H9 (cell line): Measurements from ENCODE around the gene GBE1. TPM values are rescaled to one million over a fixed set of nuclear protein-coding genes. Genes with fewer than 3 reads are reported as not detected.

Source experiments
- DNase-seq: peaks from one replicate; pipeline ENCODE4 v3.0.0-alpha.2; 2017
- H2AFZ ChIP-seq: one replicate; pipeline ENCODE4 v1.6.1; 2013; ENCODE audit warnings: mild to moderate bottlenecking, low read length, control low read depth, moderate library complexity
- H2AK5ac ChIP-seq: 2 replicates; pipeline ENCODE4 v1.6.1; 2013; ENCODE audit warnings: low read length, control low read depth, mixed read lengths; ENCODE audit not compliant: insufficient read length
- H2BK120ac ChIP-seq: one replicate; pipeline ENCODE4 v1.6.1; 2013; ENCODE audit warnings: low read depth, mild to moderate bottlenecking, low read length, control low read depth, inconsistent platforms; ENCODE audit not compliant: poor library complexity, severe bottlenecking
- H2BK12ac ChIP-seq: 2 replicates; pipeline ENCODE4 v1.6.1; 2013; ENCODE audit warnings: low read length, control low read depth, mixed read lengths, low read depth; ENCODE audit not compliant: insufficient read length
- H2BK15ac ChIP-seq: 2 replicates; pipeline ENCODE4 v1.6.1; 2013; ENCODE audit warnings: low read depth, low read length, control low read depth
- H2BK20ac ChIP-seq: one replicate; pipeline ENCODE4 v1.6.1; 2013; ENCODE audit warnings: low read depth, mild to moderate bottlenecking, low read length, control low read depth, inconsistent platforms; ENCODE audit not compliant: poor library complexity, severe bottlenecking
- H2BK5ac ChIP-seq: 2 replicates; pipeline ENCODE4 v1.6.1; 2013; ENCODE audit warnings: low read length, control low read depth, mixed read lengths; ENCODE audit not compliant: insufficient read length
- H3K14ac ChIP-seq: 2 replicates; pipeline ENCODE4 v1.6.1; 2013; ENCODE audit warnings: low read length, control low read depth; ENCODE audit not compliant: insufficient read depth
- H3K18ac ChIP-seq: 2 replicates; pipeline ENCODE4 v1.6.1; 2013; ENCODE audit warnings: low read depth, mild to moderate bottlenecking, mixed read lengths, low read length, control low read depth; ENCODE audit not compliant: insufficient read length
- H3K23ac ChIP-seq: 2 replicates; pipeline ENCODE4 v1.6.1; 2013; ENCODE audit warnings: low read length, control low read depth, mixed read lengths, low read depth; ENCODE audit not compliant: insufficient read length
- H3K23me2 ChIP-seq: 2 replicates; pipeline ENCODE4 v1.6.1; 2013; ENCODE audit warnings: low read depth, mild to moderate bottlenecking, mixed read lengths, low read length, control low read depth; ENCODE audit not compliant: insufficient read length, poor library complexity, severe bottlenecking
- H3K27ac ChIP-seq: 2 replicates; pipeline ENCODE4 v1.5.1; 2013; ENCODE audit warnings: low read length, control low read depth, mixed read lengths, low read depth; ENCODE audit not compliant: insufficient read length
- H3K27me3 ChIP-seq: 2 replicates; pipeline ENCODE4 v1.6.1; 2013; ENCODE audit warnings: low read length, control low read depth, inconsistent platforms; ENCODE audit not compliant: insufficient read depth
- H3K4ac ChIP-seq: 2 replicates; pipeline ENCODE4 v1.6.1; 2013; ENCODE audit warnings: low read depth, mild to moderate bottlenecking, control low read depth, inconsistent platforms, low read length, moderate library complexity
- H3K4me1 ChIP-seq: 2 replicates; pipeline ENCODE4 v1.6.1; 2013; ENCODE audit warnings: low read length, control low read depth, inconsistent platforms; ENCODE audit not compliant: insufficient read depth
- H3K4me2 ChIP-seq: 2 replicates; pipeline ENCODE4 v1.6.1; 2013; ENCODE audit warnings: low read length, control low read depth, mixed read lengths; ENCODE audit not compliant: insufficient read length, insufficient read depth
- H3K56ac ChIP-seq: 2 replicates; pipeline ENCODE4 v1.6.1; 2013; ENCODE audit warnings: low read depth, mild to moderate bottlenecking, mixed read lengths, low read length, control low read depth; ENCODE audit not compliant: insufficient read length
- H3K79me1 ChIP-seq: 2 replicates; pipeline ENCODE4 v1.6.1; 2013; ENCODE audit warnings: low read depth, mild to moderate bottlenecking, moderate library complexity, low read length, control low read depth, inconsistent platforms; ENCODE audit not compliant: insufficient read depth, poor library complexity, severe bottlenecking
- H3K79me2 ChIP-seq: 2 replicates; pipeline ENCODE4 v1.6.1; 2013; ENCODE audit warnings: low read length, control low read depth, inconsistent platforms; ENCODE audit not compliant: insufficient read depth
- H3K9ac ChIP-seq: 2 replicates; pipeline ENCODE4 v1.6.1; 2013; ENCODE audit warnings: low read length, control low read depth, mixed read lengths; ENCODE audit not compliant: insufficient read length; ENCODE audit errors: extremely low read depth
- H3K9me3 ChIP-seq: one replicate; pipeline ENCODE4 v1.6.1; 2013; ENCODE audit warnings: low read depth, low read length, inconsistent platforms; ENCODE audit not compliant: control insufficient read depth
- H3T11ph ChIP-seq: one replicate; pipeline ENCODE4 v1.6.1; 2013; ENCODE audit warnings: mild to moderate bottlenecking, low read length, control low read depth, inconsistent platforms
- H4K20me1 ChIP-seq: one replicate; pipeline ENCODE4 v1.6.1; 2013; ENCODE audit not compliant: control insufficient read depth, insufficient read length, insufficient read depth
- H4K5ac ChIP-seq: 2 replicates; pipeline ENCODE4 v1.6.1; 2013; ENCODE audit warnings: low read depth, mild to moderate bottlenecking, mixed read lengths, low read length, control low read depth; ENCODE audit not compliant: insufficient read length
- H4K8ac ChIP-seq: replicated peaks from 2 replicates; pipeline ENCODE4 v1.6.1; 2013; ENCODE audit warnings: low read length, control low read depth, mixed read lengths, low read depth; ENCODE audit not compliant: insufficient read length
- H4K91ac ChIP-seq: 2 replicates; pipeline ENCODE4 v1.6.1; 2013; ENCODE audit warnings: low read depth, mild to moderate bottlenecking, moderate library complexity, mixed read lengths, low read length, control low read depth; ENCODE audit not compliant: insufficient read length
- H3K27ac Mint-ChIP-seq, 3 experiments: 2 replicates in 2 of 3; 3 replicates in 1 of 3; pipeline ENCODE4 v1.8.0; 2020 to 2021; ENCODE audit warnings: mixed read lengths in 3 of 3, mild to moderate bottlenecking in 1 of 3, moderate library complexity in 1 of 3
- H3K27me3 Mint-ChIP-seq: 2 replicates; pipeline ENCODE4 v1.8.0; 2021; ENCODE audit warnings: low read depth, mild to moderate bottlenecking, moderate library complexity, mixed read lengths
- H3K36me3 Mint-ChIP-seq, 3 experiments: 2 replicates in 2 of 3; 3 replicates in 1 of 3; pipeline ENCODE4 v1.8.0; 2020 to 2021; ENCODE audit warnings: low read depth in 3 of 3, mixed read lengths in 3 of 3; ENCODE audit not compliant: insufficient read depth in 1 of 3
- H3K4me1 Mint-ChIP-seq, 2 experiments: 2 replicates each; pipeline ENCODE4 v1.8.0; 2020; ENCODE audit warnings: mixed read lengths in 2 of 2
- H3K4me3 Mint-ChIP-seq, 2 experiments: 2 replicates in 1 of 2; 3 replicates in 1 of 2; pipeline ENCODE4 v1.8.0; 2020 to 2021; ENCODE audit warnings: mild to moderate bottlenecking in 2 of 2, mixed read lengths in 2 of 2, moderate library complexity in 1 of 2
- H3K9me3 Mint-ChIP-seq, 2 experiments: 2 replicates in 1 of 2; 3 replicates in 1 of 2; pipeline ENCODE4 v1.8.0; 2020; ENCODE audit warnings: mild to moderate bottlenecking in 2 of 2, mixed read lengths in 2 of 2, moderate library complexity in 1 of 2
- WGBS: extraction: QIAGEN DNeasy Blood & Tissue Kit; methylation state at CpG from one replicate; pipeline ENCODE4 v1.1.7; 2013; ENCODE audit warnings: missing lambda C conversion rate, low lambda C conversion rate, mixed read lengths; ENCODE audit not compliant: insufficient read length; ENCODE audit errors: extremely low coverage; 5-methylcytosine and 5-hydroxymethylcytosine counted together
- total RNA-seq: library from RNA; stranded (reverse); gene quantifications from 2 replicates; pipeline ENCODE4 v1.2.1, GENCODE V29; 2021
- TF ChIP-seq, protein P1 (sequence below): fragments of 200-600 bp; sonication (generic); conservative IDR thresholded peaks from 3 replicates; pipeline ENCODE4 v1.8.0; 2021; ENCODE audit warnings: antibody characterized with exemption, mild to moderate bottlenecking

Gene GBE1
- total RNA-seq, 1 experiment from 2014 or later: 13.8 TPM

DNA sequence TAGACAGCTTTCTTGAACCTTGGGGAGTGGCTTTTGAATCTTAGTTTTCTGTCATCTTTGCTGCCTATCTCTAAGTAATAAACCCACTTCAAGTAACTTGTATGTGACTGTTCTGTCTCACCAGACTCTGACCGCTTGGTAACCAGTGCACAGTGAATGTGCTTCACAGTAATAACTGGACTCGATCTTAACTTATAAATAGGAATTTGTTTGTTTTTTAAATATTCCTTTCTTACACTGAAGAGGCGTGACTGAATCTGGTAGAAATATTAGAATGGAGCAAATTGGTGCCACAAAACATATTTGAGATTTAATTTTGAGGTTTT is 318.0 kb downstream of the GBE1 start:
- no peak overlapping the region for H3K27ac Mint-ChIP-seq
- no peaks in the 10 kb centered on the region for H3K79me1 ChIP-seq
- DNase-seq: no peak
- H3K27me3 ChIP-seq: no peaks in the 10 kb centered on the region
- H2BK5ac ChIP-seq: no peak overlapping the region
- no peaks in the 10 kb centered on the region for H3K4me1 ChIP-seq
- no peak overlapping the region for H3K4ac ChIP-seq
- H3K9me3 Mint-ChIP-seq: peaks cover 2% of the 10 kb centered on the region in 2 experiments; a peak in 2 of 5 replicates
- H4K5ac ChIP-seq: no peak overlapping the region
- no peak overlapping the region for H3K23ac ChIP-seq
- H4K20me1 ChIP-seq: no peaks in the 10 kb centered on the region
- H3K14ac ChIP-seq: no peak overlapping the region
- no peaks in the 10 kb centered on the region for H3K4me1 Mint-ChIP-seq
- no peak overlapping the region for H2BK15ac ChIP-seq
- H2BK20ac ChIP-seq: no peak overlapping the region
- H3K9me3 ChIP-seq: no peaks in the 10 kb centered on the region
- no peak overlapping the region for H3K27ac ChIP-seq
- H4K91ac ChIP-seq: no peak overlapping the region
- WGBS: no CpG with 5 or more reads among the region's 3 CpGs
- H4K8ac ChIP-seq: no peak overlapping the region
- no peak overlapping the region for H3K4me3 Mint-ChIP-seq
- H3K4me2 ChIP-seq: no peak overlapping the region
- H3K23me2 ChIP-seq: no peaks in the 10 kb centered on the region
- no peak overlapping the region for H3K9ac ChIP-seq
- H2AK5ac ChIP-seq: no peak overlapping the region
- no peak overlapping the region for H3T11ph ChIP-seq
- TF ChIP-seq, protein P1, sequence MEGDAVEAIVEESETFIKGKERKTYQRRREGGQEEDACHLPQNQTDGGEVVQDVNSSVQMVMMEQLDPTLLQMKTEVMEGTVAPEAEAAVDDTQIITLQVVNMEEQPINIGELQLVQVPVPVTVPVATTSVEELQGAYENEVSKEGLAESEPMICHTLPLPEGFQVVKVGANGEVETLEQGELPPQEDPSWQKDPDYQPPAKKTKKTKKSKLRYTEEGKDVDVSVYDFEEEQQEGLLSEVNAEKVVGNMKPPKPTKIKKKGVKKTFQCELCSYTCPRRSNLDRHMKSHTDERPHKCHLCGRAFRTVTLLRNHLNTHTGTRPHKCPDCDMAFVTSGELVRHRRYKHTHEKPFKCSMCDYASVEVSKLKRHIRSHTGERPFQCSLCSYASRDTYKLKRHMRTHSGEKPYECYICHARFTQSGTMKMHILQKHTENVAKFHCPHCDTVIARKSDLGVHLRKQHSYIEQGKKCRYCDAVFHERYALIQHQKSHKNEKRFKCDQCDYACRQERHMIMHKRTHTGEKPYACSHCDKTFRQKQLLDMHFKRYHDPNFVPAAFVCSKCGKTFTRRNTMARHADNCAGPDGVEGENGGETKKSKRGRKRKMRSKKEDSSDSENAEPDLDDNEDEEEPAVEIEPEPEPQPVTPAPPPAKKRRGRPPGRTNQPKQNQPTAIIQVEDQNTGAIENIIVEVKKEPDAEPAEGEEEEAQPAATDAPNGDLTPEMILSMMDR: no peak
- no peak overlapping the region for H2BK12ac ChIP-seq
- no peak overlapping the region for H2AFZ ChIP-seq
- H3K18ac ChIP-seq: no peak overlapping the region
- H3K79me2 ChIP-seq: no peaks in the 10 kb centered on the region
- H3K56ac ChIP-seq: no peak overlapping the region
- peaks cover 2 to 7% (median 2%) of the 10 kb centered on the region in 3 experiments; a peak in 3 of 7 replicates for H3K36me3 Mint-ChIP-seq
- H2BK120ac ChIP-seq: no peak overlapping the region
- H3K27me3 Mint-ChIP-seq: no peaks in the 10 kb centered on the region
